ENCODE measurements around the gene MCM8. TPM values are rescaled to one million over a fixed set of nuclear protein-coding genes. Genes with fewer than 3 reads are reported as not detected.
A peak's percentile ranks its signal among the peaks of the same experiment; 100 is the strongest.

The MCM8 gene
- total and polyA plus RNA-seq, 2 donors (not counting 1 experiment from before 2014, with no cell fraction given): 4.4 to 13.8 TPM

GRCh38 chr20:5991623-5992441 lies 41.4 kb downstream of the MCM8 start:
- H3K36me3 ChIP-seq (replicated peaks in 1 of 2; ENCODE audit: control extremely low read depth in 1 of 2, control insufficient read depth in 1 of 2, extremely low read depth in 1 of 2, insufficient read depth in 2 of 2, low read length in 1 of 2): peaks cover 3 to 17% of the 10 kb centered on the region in 2 experiments
- no peaks in the 10 kb centered on the region for H3K27me3 Mint-ChIP-seq
- H3K4me1 ChIP-seq (ENCODE audit: control insufficient read depth in 2 of 2, insufficient read depth in 2 of 2, low read length in 2 of 2): peaks cover 3% of the 10 kb centered on the region in 2 donors
- H2AFZ ChIP-seq (ENCODE audit: insufficient read depth, low read depth, low read length, poor library complexity, severe bottlenecking): no peak overlapping the region
- intact Hi-C loops (cut with micrococcal nuclease): no loop called here
- no peak overlapping the region for H3K4me3 Mint-ChIP-seq
- TF ChIP-seq CTCF (IDR thresholded peaks at IDR 0.05) (no peak), EZH2 (IDR thresholded peaks at IDR 0.05; ENCODE audit: borderline replicate concordance, insufficient read depth, low read depth, low read length, poor library complexity, severe bottlenecking) (no peak)
- ChIA-PET CTCF (interaction anchor here (0.7 kb wide), 1 partner anchor 263 kb away, joined by 3 read pairs; no protein-coding TSS in a partner anchor), POLR2A (no interaction called here)
- no peak for DNase-seq
- H3K27me3 ChIP-seq (replicated peaks in 1 of 4; ENCODE audit: control extremely low read depth in 1 of 4, control insufficient read depth in 3 of 4, insufficient read depth in 4 of 4, low read length in 3 of 4): no peaks in the 10 kb centered on the region
- H3K4me3 ChIP-seq (ENCODE audit: control extremely low read depth in 1 of 5, extremely low read depth in 1 of 5, insufficient read depth in 1 of 5, low read depth in 2 of 5, low read length in 4 of 5): no peak overlapping the region
- H3K79me2 ChIP-seq (ENCODE audit: control insufficient read depth, insufficient read depth, low read length): no peaks in the 10 kb centered on the region
- no peak overlapping the region for H3K9ac ChIP-seq (ENCODE audit: low read length)
- no CpG with 5 or more reads among the region's 2 CpGs for WGBS (ENCODE audit: insufficient coverage)
- no peak overlapping the region for H3K4me2 ChIP-seq (replicated peaks; ENCODE audit: low read depth, low read length, poor library complexity, severe bottlenecking)
- no peak for ATAC-seq (ENCODE audit: low read depth)
- no peaks in the 10 kb centered on the region for H3K9me3 ChIP-seq (ENCODE audit: control extremely low read depth in 1 of 3, control insufficient read depth in 2 of 3, insufficient read depth in 1 of 3, low read length in 2 of 3)
- H3K9me3 Mint-ChIP-seq (ENCODE audit: insufficient read depth): no peaks in the 10 kb centered on the region
- peaks cover 3% of the 10 kb centered on the region for H3K4me1 Mint-ChIP-seq
- no peak overlapping the region for H3K27ac ChIP-seq (ENCODE audit: low read length in 2 of 2)
- no peaks in the 10 kb centered on the region for H4K20me1 ChIP-seq (ENCODE audit: control insufficient read depth, insufficient read depth, low read length, poor library complexity, severe bottlenecking)
- no peak overlapping the region for H3K27ac Mint-ChIP-seq

- H3K27ac ChIP-seq (ENCODE audit: low read length in 2 of 2): no peak overlapping the region
- H3K9me3 ChIP-seq (ENCODE audit: control extremely low read depth in 1 of 3, control insufficient read depth in 2 of 3, insufficient read depth in 1 of 3, low read length in 2 of 3): no peaks in the 10 kb centered on the region
- POLR2A ChIA-PET: interaction anchor here (0.6 kb wide), 2 partner anchors 23 to 1920 kb away, joined by 4 to 10 read pairs; no protein-coding TSS in a partner anchor
- peak overlapping the region; percentile 4 for H3K4me2 ChIP-seq (replicated peaks; ENCODE audit: low read depth, low read length, poor library complexity, severe bottlenecking)
- peak; percentile 75 for ATAC-seq (ENCODE audit: low read depth)
- TF ChIP-seq CTCF (IDR thresholded peaks at IDR 0.05): no peak
- no peak for TF ChIP-seq EZH2 (IDR thresholded peaks at IDR 0.05; ENCODE audit: borderline replicate concordance, insufficient read depth, low read depth, low read length, poor library complexity, severe bottlenecking)
- CTCF ChIA-PET: interaction anchor here (1.0 to 1.3 kb wide), 3 partner anchors 11 to 467 kb away, joined by 3 to 7 read pairs (median 3); no protein-coding TSS in a partner anchor
- Mint-ChIP-seq H3K9me3 (ENCODE audit: insufficient read depth) (no peaks in the 10 kb centered on the region), H3K27me3 (no peaks in the 10 kb centered on the region), H3K4me3 (no peak overlapping the region), H3K27ac (peak overlapping the region; percentile 66), H3K4me1 (peaks cover 10% of the 10 kb centered on the region)
- H4K20me1 ChIP-seq (ENCODE audit: control insufficient read depth, insufficient read depth, low read length, poor library complexity, severe bottlenecking): no peaks in the 10 kb centered on the region
- peak; percentile 52 for DNase-seq
- no peaks in the 10 kb centered on the region for H3K79me2 ChIP-seq (ENCODE audit: control insufficient read depth, insufficient read depth, low read length)
- H3K9ac ChIP-seq (ENCODE audit: low read length): no peak overlapping the region
- H2AFZ ChIP-seq (ENCODE audit: insufficient read depth, low read depth, low read length, poor library complexity, severe bottlenecking): no peak overlapping the region
- H3K36me3 ChIP-seq (replicated peaks in 1 of 2; ENCODE audit: control extremely low read depth in 1 of 2, control insufficient read depth in 1 of 2, extremely low read depth in 1 of 2, insufficient read depth in 2 of 2, low read length in 1 of 2): peaks cover 0 to 7% of the 10 kb centered on the region in 2 experiments
- H3K4me3 ChIP-seq (ENCODE audit: control extremely low read depth in 1 of 5, extremely low read depth in 1 of 5, insufficient read depth in 1 of 5, low read depth in 2 of 5, low read length in 4 of 5): no peak overlapping the region
- intact Hi-C loops (cut with micrococcal nuclease): no loop called here
- H3K27me3 ChIP-seq (replicated peaks in 1 of 4; ENCODE audit: control extremely low read depth in 1 of 4, control insufficient read depth in 3 of 4, insufficient read depth in 4 of 4, low read length in 3 of 4): no peaks in the 10 kb centered on the region
- WGBS (ENCODE audit: insufficient coverage): 0% methylated on average over 1 of the region's 1 CpG
- H3K4me1 ChIP-seq (ENCODE audit: control insufficient read depth in 2 of 2, insufficient read depth in 2 of 2, low read length in 2 of 2): peaks cover 4 to 10% of the 10 kb centered on the region in 2 donors
Observed at GRCh38 chr20:5996765-5997164, 46.3 kb downstream of the MCM8 start.
